Stomach (tissue), 4 donors: ENCODE measurements around the gene CCNYL1.

Experiments
- EP300 ChIP-seq: sonication (generic); formaldehyde crosslinking; IDR thresholded peaks from one replicate; pipeline ENCODE4 v1.6.1; 2017; ENCODE audit warnings: antibody characterized with exemption
- POLR2A ChIP-seq, 4 donors: fragments of 450-650 bp; IDR thresholded peaks; one replicate each; pipeline ENCODE4 v1.6.1; 2016; ENCODE audit warnings: antibody characterized with exemption in 4 of 4, control low read depth in 2 of 4, mild to moderate bottlenecking in 1 of 4, moderate library complexity in 1 of 4
- POLR2AphosphoS5 ChIP-seq, 3 donors: sonication (generic); formaldehyde crosslinking; IDR thresholded peaks; one replicate each; pipeline ENCODE4 v1.6.1; 2016; ENCODE audit warnings: antibody characterized with exemption in 3 of 3
- TF ChIP-seq, protein P1 (sequence below), 7 experiments: fragments of 450-650 bp in 4 of 7; fragments of 200-600 bp in 3 of 7; sonication (generic) in 3 of 7; IDR thresholded peaks; one replicate each; pipeline ENCODE4 v1.5.1; 2016 to 2019; ENCODE audit warnings: antibody characterized with exemption in 7 of 7, control low read depth in 2 of 7, mild to moderate bottlenecking in 1 of 7

DNA sequence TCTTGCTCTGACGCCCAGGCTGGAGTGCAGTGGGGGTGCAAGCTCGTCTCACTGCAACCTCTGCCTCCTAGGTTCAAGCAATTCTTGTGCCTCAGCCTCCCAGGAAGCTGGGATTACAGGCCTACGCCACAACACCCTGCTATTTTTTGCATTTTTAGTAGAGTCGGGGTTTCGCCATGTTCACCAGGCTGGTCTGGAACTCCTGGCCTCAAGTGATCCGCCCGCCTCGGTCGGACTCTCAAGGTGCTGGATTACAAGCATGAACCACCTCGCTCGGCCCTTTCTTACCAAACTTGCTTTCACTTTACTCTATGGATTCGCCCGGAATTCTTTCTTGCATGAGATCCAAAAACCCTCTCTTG, 61.4 kb downstream of the CCNYL1 start:
- TF ChIP-seq POLR2A (IDR thresholded peaks at IDR 0.05) (no peak), POLR2AphosphoS5 (IDR thresholded peaks at IDR 0.05) (no peak), EP300 (no peak)
- TF ChIP-seq, protein P1, sequence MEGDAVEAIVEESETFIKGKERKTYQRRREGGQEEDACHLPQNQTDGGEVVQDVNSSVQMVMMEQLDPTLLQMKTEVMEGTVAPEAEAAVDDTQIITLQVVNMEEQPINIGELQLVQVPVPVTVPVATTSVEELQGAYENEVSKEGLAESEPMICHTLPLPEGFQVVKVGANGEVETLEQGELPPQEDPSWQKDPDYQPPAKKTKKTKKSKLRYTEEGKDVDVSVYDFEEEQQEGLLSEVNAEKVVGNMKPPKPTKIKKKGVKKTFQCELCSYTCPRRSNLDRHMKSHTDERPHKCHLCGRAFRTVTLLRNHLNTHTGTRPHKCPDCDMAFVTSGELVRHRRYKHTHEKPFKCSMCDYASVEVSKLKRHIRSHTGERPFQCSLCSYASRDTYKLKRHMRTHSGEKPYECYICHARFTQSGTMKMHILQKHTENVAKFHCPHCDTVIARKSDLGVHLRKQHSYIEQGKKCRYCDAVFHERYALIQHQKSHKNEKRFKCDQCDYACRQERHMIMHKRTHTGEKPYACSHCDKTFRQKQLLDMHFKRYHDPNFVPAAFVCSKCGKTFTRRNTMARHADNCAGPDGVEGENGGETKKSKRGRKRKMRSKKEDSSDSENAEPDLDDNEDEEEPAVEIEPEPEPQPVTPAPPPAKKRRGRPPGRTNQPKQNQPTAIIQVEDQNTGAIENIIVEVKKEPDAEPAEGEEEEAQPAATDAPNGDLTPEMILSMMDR (IDR thresholded peaks at IDR 0.05) = no peak
